Tibial nerve (tissue), 4 donors: Measurements from ENCODE around the gene RDX. TPM values are rescaled to one million over a fixed set of nuclear protein-coding genes. Genes with fewer than 3 reads are reported as not detected.

Experiments used
- DNase-seq, 2 donors: peaks; one replicate each; pipeline ENCODE4 v3.0.0-alpha.2; 2019; ENCODE audit warnings: low spot score in 2 of 2
- H3K27ac ChIP-seq, 4 donors: fragments of 200-600 bp; sonication (generic) in 3 of 4; one replicate each; pipeline ENCODE4 v1.5.1; 2017 to 2019; ENCODE audit warnings: mild to moderate bottlenecking in 1 of 4
- H3K27me3 ChIP-seq, 2 donors: fragments of 200-600 bp; sonication (generic) in 1 of 2; one replicate each; pipeline versions ENCODE4 v1.5.1 to v1.6.0; 2017 to 2019
- H3K36me3 ChIP-seq, 3 donors: fragments of 200-600 bp; sonication (generic); one replicate each; pipeline ENCODE4 v1.5.1; 2018 to 2019
- H3K4me1 ChIP-seq, 4 donors: fragments of 200-600 bp; sonication (generic) in 3 of 4; one replicate each; pipeline ENCODE4 v1.5.1; 2017 to 2019
- H3K4me3 ChIP-seq, 4 donors: fragments of 200-600 bp; sonication (generic) in 3 of 4; one replicate each; pipeline ENCODE4 v1.5.1; 2017 to 2019; ENCODE audit warnings: mild to moderate bottlenecking in 1 of 4, moderate library complexity in 1 of 4
- H3K9me3 ChIP-seq, 4 donors: fragments of 200-600 bp; sonication (generic) in 3 of 4; one replicate each; pipeline ENCODE4 v1.5.1; 2017 to 2019
- EP300 ChIP-seq, 2 donors: sonication (generic); formaldehyde crosslinking; IDR thresholded peaks; one replicate each; pipeline ENCODE4 v1.6.1; 2017; ENCODE audit warnings: antibody characterized with exemption in 2 of 2, mild to moderate bottlenecking in 1 of 2
- POLR2A ChIP-seq, 2 donors: fragments of 450-650 bp; IDR thresholded peaks; one replicate each; pipeline ENCODE4 v1.6.1; 2017; ENCODE audit warnings: antibody characterized with exemption in 2 of 2, mild to moderate bottlenecking in 2 of 2, moderate library complexity in 2 of 2
- WGBS, 2 donors: methylation state at CpG; one replicate each; pipeline ENCODE4 v1.1.5; 2018; 5-methylcytosine and 5-hydroxymethylcytosine counted together
- total RNA-seq, 4 donors: library from RNA; depleted of rRNA; stranded (reverse); fragments of >200 nt; gene quantifications; one replicate each; pipeline ENCODE4 v1.1.0, GENCODE V29; 2016
- TF ChIP-seq, protein P1 (sequence below), 5 experiments: fragments of 200-600 bp in 3 of 5; fragments of 450-650 bp in 2 of 5; sonication (generic) in 3 of 5; IDR thresholded peaks; one replicate each; pipeline ENCODE4 v1.5.1; 2016 to 2019; ENCODE audit warnings: antibody characterized with exemption in 5 of 5, mild to moderate bottlenecking in 3 of 5, moderate library complexity in 2 of 5

Gene RDX
- total RNA-seq, 4 donors from 2014 or later = 59.8 to 120 (median 88.8) TPM

DNA sequence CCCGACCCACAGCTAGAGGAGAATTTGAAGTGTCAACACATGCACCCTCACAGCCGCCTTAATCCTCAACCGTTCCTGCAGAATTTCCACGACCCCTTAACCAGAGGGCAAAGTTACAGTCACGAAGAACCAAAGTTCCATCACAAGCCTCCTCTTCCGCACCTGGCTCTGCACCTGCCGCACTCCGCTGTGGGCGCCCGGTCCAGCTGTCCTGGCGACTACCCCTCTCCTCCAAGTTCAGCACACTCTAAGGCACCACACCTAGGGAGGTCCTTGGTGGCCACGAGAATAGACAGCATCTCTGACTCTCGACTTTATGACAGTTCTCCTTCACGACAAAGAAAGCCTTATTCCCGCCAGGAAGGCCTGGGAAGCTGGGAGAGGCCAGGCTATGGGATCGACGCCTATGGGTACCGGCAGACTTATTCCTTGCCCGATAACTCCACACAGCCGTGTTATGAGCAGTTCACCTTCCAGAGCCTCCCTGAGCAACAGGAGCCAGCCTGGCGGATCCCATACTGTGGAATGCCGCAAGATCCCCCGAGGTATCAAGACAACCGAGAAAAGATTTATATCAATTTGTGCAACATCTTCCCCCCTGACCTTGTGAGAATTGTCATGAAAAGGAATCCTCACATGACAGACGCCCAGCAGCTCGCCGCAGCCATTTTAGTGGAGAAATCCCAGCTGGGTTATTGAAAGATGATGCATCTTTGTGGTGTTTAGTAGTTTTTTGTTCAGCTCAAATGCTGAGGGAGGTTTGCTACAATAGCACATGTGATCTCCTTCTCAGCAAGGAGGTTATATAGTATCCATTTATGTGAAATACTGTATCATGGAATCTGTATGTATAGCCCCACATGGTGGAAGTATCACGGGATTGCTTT, 131.1 kb downstream of the RDX start:
- Histone ChIP-seq H3K4me1 (no peaks in the 10 kb centered on the region), H3K27ac (no peak overlapping the region), H3K27me3 (no peaks in the 10 kb centered on the region), H3K9me3 (no peaks in the 10 kb centered on the region), H3K4me3 (no peak overlapping the region), H3K36me3 (peaks cover 0 to 50% (median 0%) of the 10 kb centered on the region in 3 donors)
- WGBS, 2 donors = 93 to 94% methylated on average over 28 of the region's 28 CpGs
- DNase-seq = no peak
- TF ChIP-seq EP300 (IDR thresholded peaks at IDR 0.05) (no peak), POLR2A (IDR thresholded peaks at IDR 0.05) (no peak)
- TF ChIP-seq, protein P1, sequence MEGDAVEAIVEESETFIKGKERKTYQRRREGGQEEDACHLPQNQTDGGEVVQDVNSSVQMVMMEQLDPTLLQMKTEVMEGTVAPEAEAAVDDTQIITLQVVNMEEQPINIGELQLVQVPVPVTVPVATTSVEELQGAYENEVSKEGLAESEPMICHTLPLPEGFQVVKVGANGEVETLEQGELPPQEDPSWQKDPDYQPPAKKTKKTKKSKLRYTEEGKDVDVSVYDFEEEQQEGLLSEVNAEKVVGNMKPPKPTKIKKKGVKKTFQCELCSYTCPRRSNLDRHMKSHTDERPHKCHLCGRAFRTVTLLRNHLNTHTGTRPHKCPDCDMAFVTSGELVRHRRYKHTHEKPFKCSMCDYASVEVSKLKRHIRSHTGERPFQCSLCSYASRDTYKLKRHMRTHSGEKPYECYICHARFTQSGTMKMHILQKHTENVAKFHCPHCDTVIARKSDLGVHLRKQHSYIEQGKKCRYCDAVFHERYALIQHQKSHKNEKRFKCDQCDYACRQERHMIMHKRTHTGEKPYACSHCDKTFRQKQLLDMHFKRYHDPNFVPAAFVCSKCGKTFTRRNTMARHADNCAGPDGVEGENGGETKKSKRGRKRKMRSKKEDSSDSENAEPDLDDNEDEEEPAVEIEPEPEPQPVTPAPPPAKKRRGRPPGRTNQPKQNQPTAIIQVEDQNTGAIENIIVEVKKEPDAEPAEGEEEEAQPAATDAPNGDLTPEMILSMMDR (IDR thresholded peaks at IDR 0.05) = no peak

DNA sequence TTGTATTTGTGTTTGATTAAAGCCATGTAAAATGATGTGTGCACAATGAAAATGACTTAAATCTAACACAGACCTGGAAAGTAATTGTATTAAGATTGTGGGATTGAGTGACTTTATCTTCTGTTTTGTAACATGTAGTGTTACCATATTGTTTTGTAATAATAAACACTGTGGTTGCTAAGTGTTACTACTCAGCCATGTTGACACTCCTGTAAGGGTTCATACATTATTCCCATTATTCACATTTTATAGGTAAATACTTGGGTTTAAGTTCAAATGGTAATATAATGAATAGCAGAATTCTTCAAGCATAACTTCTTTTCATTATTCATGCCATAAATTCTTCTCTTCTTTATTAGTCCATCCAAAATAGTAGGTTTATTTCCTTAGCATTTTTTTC, 134.2 kb downstream of the RDX start:
- DNase-seq = no peak
- TF ChIP-seq, protein P1 (IDR thresholded peaks at IDR 0.05) = no peak
- TF ChIP-seq POLR2A (IDR thresholded peaks at IDR 0.05) = no peak
- no peak for TF ChIP-seq EP300 (IDR thresholded peaks at IDR 0.05)
- H3K4me1 ChIP-seq = no peaks in the 10 kb centered on the region
- no peak overlapping the region for H3K4me3 ChIP-seq
- H3K36me3 ChIP-seq = peaks cover 0 to 69% (median 0%) of the 10 kb centered on the region in 3 donors
- H3K9me3 ChIP-seq = no peaks in the 10 kb centered on the region
- H3K27ac ChIP-seq = no peak overlapping the region
- no peaks in the 10 kb centered on the region for H3K27me3 ChIP-seq

DNA sequence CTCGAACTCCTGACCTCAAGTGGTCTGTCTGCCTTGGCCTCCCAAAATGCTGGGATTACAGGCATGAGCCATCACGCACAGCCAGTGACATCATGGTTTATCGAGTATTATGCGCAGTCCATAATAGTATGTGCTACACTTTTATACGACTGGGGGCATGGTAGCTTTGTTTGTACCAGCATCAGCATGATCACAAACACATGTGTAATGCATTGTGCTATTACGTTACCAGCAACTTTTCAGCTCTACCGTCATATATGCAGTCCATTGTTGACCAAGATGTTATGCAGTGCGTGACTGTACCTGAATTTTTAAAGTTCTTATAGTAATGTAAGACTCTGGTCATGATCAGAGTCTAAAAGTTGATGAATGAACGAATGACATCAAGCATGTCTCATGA, 135.4 kb downstream of the RDX start:
- TF ChIP-seq, protein P1 (IDR thresholded peaks at IDR 0.05) = no peak
- TF ChIP-seq EP300 (IDR thresholded peaks at IDR 0.05) (no peak), POLR2A (IDR thresholded peaks at IDR 0.05) (no peak)
- H3K36me3 ChIP-seq = peaks cover 0 to 69% (median 0%) of the 10 kb centered on the region in 3 donors
- no peaks in the 10 kb centered on the region for H3K9me3 ChIP-seq

DNA sequence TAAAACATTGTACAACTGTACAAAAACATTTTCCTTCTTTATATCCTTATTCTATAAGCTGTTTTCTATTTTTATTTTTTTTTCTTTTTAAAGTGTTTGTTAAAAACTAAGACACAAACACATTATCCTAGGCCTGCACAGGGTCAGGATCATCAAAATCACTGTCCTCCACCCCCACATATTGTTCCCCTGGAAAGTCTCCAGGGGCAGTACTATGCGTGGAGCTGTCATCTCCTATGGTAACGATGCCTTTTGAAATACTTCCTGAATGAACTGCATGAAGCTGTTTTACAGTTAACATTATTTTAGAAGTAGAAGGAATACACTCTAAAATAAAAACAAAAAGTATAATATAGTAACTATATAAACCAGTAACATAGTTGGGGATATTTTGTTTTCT, 136.0 kb downstream of the RDX start:
- Histone ChIP-seq H3K4me1 (no peaks in the 10 kb centered on the region), H3K27me3 (no peaks in the 10 kb centered on the region), H3K36me3 (peaks cover 0 to 66% (median 0%) of the 10 kb centered on the region in 3 donors), H3K4me3 (no peak overlapping the region), H3K27ac (no peak overlapping the region), H3K9me3 (no peaks in the 10 kb centered on the region)
- WGBS, 2 donors = 57 to 63% methylated on average over 2 of the region's 2 CpGs
- no peak for DNase-seq
- no peak for TF ChIP-seq POLR2A (IDR thresholded peaks at IDR 0.05)
- no peak for TF ChIP-seq EP300 (IDR thresholded peaks at IDR 0.05)
- TF ChIP-seq, protein P1 (IDR thresholded peaks at IDR 0.05) = no peak

More for the DNA sequence above, 135.4 kb downstream of the RDX start:
- no peak overlapping the region for H3K27ac ChIP-seq
- no peaks in the 10 kb centered on the region for H3K4me1 ChIP-seq
- no peak overlapping the region for H3K4me3 ChIP-seq
- no peaks in the 10 kb centered on the region for H3K27me3 ChIP-seq
- WGBS, 2 donors = 92 to 93% methylated on average over 9 of the region's 9 CpGs
- DNase-seq = no peak

DNA sequence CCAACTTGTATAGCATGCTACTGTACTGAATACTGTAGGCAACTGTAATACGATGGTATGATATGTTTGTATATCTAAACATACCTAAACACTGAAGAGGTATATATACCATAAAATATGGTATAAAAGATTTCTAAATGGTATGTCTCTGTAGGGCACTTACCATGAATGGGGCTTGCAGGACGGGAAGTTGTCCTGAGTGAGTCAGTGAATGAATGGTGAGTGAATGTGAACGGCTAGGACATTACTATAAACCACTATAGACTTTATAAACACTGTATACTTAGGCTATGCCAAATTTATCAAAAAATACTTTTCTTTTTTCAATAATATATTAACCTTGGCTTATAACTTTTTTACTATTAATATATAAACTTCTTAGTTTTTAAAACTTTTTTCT, 136.4 kb downstream of the RDX start:
- Histone ChIP-seq H3K36me3 (peaks cover 0 to 61% (median 0%) of the 10 kb centered on the region in 3 donors), H3K27ac (no peak overlapping the region), H3K27me3 (no peaks in the 10 kb centered on the region), H3K4me1 (no peaks in the 10 kb centered on the region), H3K9me3 (no peaks in the 10 kb centered on the region), H3K4me3 (no peak overlapping the region)
- no peak for TF ChIP-seq POLR2A (IDR thresholded peaks at IDR 0.05)
- TF ChIP-seq, protein P1 (IDR thresholded peaks at IDR 0.05) = no peak
- TF ChIP-seq EP300 (IDR thresholded peaks at IDR 0.05) = no peak
- 67 to 71% methylated on average over 3 of the region's 3 CpGs for WGBS, 2 donors
- no peak for DNase-seq
